Measurements from ENCODE around the gene NDUFS2. TPM values are rescaled to one million over a fixed set of nuclear protein-coding genes. Genes with fewer than 3 reads are reported as not detected.

Gene NDUFS2
- total and polyA plus RNA-seq, 10 of the 15 experiments (the other 5 are each of a cell fraction or from before 2014, with no cell fraction given), result 66.5 to 215 (median 148) TPM

DNA sequence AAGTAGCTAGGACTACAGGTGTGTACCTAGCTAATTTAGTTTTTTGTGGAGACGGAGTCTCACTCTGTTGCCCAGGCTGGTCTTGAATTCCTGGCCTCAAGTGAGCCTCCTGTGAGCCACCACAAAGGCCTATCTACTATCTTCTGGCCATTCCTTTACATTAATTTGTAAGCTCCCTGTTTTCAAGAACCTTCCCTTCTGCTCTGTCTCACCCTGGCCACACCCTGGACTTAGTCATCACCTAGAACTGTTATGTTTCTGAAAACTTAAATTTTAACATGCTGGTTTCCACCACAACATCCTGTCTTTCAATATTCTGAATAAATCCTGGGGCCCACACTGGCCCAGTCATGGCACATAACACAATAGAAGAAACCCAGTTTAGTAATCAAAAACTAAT is 20.0 kb upstream of the NDUFS2 start (continued):
- TF ChIP-seq, protein P1, sequence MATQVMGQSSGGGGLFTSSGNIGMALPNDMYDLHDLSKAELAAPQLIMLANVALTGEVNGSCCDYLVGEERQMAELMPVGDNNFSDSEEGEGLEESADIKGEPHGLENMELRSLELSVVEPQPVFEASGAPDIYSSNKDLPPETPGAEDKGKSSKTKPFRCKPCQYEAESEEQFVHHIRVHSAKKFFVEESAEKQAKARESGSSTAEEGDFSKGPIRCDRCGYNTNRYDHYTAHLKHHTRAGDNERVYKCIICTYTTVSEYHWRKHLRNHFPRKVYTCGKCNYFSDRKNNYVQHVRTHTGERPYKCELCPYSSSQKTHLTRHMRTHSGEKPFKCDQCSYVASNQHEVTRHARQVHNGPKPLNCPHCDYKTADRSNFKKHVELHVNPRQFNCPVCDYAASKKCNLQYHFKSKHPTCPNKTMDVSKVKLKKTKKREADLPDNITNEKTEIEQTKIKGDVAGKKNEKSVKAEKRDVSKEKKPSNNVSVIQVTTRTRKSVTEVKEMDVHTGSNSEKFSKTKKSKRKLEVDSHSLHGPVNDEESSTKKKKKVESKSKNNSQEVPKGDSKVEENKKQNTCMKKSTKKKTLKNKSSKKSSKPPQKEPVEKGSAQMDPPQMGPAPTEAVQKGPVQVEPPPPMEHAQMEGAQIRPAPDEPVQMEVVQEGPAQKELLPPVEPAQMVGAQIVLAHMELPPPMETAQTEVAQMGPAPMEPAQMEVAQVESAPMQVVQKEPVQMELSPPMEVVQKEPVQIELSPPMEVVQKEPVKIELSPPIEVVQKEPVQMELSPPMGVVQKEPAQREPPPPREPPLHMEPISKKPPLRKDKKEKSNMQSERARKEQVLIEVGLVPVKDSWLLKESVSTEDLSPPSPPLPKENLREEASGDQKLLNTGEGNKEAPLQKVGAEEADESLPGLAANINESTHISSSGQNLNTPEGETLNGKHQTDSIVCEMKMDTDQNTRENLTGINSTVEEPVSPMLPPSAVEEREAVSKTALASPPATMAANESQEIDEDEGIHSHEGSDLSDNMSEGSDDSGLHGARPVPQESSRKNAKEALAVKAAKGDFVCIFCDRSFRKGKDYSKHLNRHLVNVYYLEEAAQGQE (IDR thresholded peaks at IDR 0.05; ENCODE audit: low read depth, low read length), result no peak
- TF ChIP-seq JUNB (IDR thresholded peaks at IDR 0.05) (peak; percentile 43; the same call in 1 of the 2 replicates), IKZF1 (conservative IDR thresholded peaks at IDR 0.05) (peak; percentile 10; the same call in 1 of the 2 replicates)

DNA sequence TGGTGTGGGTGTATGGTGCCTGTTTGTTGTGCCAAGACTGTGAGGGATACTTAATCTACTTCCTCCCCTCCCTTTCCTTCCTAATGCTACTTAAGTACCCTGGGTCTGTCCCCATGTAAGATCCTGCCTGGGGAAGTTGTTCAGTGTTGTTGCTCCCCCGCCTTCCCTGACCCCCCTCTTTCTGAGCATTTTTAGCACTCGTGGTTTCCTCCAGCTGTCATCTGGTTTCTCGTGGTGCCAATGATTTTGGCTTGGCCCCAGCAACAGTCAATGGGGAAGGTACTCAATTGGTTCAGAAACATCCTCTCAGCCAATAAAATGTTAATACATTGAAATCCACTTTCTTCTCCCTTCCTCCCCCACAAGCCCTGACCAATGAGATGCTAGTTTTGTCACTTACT is 16.9 kb upstream of the NDUFS2 start:
- H2AFZ ChIP-seq (ENCODE audit: control insufficient read depth, low read depth, low read length), result no peak overlapping the region
- TF ChIP-seq ESRRA (IDR thresholded peaks at IDR 0.05; ENCODE audit: low read length) (no peak), BHLHE40 (IDR thresholded peaks at IDR 0.05; ENCODE audit: borderline replicate concordance in 1 of 2, low read depth in 2 of 2, low read length in 1 of 2) (peak; percentile 64 to 67), GATAD2B (conservative IDR thresholded peaks at IDR 0.05; ENCODE audit: low read depth) (no peak), MEF2A (IDR thresholded peaks at IDR 0.05; ENCODE audit: insufficient read depth, low read depth, low read length) (peak; percentile 93), ATF7 (IDR thresholded peaks at IDR 0.05; ENCODE audit: low read depth) (peak; percentile 91)
- TF ChIP-seq, protein P2, sequence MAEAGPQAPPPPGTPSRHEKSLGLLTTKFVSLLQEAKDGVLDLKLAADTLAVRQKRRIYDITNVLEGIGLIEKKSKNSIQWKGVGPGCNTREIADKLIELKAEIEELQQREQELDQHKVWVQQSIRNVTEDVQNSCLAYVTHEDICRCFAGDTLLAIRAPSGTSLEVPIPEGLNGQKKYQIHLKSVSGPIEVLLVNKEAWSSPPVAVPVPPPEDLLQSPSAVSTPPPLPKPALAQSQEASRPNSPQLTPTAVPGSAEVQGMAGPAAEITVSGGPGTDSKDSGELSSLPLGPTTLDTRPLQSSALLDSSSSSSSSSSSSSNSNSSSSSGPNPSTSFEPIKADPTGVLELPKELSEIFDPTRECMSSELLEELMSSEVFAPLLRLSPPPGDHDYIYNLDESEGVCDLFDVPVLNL (IDR thresholded peaks at IDR 0.05; ENCODE audit: low read depth, low read length), result no peak
- TF ChIP-seq, protein P3, sequence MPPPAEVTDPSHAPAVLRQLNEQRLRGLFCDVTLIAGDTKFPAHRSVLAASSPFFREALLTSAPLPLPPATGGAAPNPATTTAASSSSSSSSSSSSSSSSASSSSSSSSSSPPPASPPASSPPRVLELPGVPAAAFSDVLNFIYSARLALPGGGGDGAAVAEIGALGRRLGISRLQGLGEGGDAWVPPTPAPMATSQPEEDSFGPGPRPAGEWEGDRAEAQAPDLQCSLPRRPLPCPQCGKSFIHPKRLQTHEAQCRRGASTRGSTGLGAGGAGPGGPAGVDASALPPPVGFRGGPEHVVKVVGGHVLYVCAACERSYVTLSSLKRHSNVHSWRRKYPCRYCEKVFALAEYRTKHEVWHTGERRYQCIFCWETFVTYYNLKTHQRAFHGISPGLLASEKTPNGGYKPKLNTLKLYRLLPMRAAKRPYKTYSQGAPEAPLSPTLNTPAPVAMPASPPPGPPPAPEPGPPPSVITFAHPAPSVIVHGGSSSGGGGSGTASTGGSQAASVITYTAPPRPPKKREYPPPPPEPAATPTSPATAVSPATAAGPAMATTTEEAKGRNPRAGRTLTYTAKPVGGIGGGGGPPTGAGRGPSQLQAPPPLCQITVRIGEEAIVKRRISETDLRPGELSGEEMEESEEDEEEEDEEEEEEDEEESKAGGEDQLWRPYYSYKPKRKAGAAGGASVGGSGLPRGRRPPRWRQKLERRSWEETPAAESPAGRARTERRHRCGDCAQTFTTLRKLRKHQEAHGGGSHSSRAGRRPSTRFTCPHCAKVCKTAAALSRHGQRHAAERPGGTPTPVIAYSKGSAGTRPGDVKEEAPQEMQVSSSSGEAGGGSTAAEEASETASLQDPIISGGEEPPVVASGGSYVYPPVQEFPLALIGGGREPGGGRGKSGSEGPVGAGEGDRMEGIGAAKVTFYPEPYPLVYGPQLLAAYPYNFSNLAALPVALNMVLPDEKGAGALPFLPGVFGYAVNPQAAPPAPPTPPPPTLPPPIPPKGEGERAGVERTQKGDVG (CRISPR knock-in tag; IDR thresholded peaks at IDR 0.05), result no peak

More for the DNA sequence above, 16.9 kb upstream of the NDUFS2 start:
- 0% methylated on average over 3 of the region's 3 CpGs for WGBS (ENCODE audit: insufficient coverage, insufficient replicate concordance, low lambda C conversion rate, missing lambda C conversion rate)
- intact Hi-C loops (cut with micrococcal nuclease; ENCODE audit: unreplicated experiment), result no loop called here
- H4K20me1 ChIP-seq (ENCODE audit: control insufficient read depth, insufficient read depth), result no peaks in the 10 kb centered on the region
- H3K4me3 ChIP-seq, result no peak overlapping the region
- no peaks in the 10 kb centered on the region for H3K9me3 ChIP-seq (replicated peaks; ENCODE audit: control insufficient read depth, insufficient read depth, low read length)
- peaks cover 57% of the 10 kb centered on the region for H3K4me1 ChIP-seq (ENCODE audit: control insufficient read depth, insufficient read depth, low read length)
- FAIRE-seq (peak; percentile 91), ATAC-seq (peak; percentile 84), DNase-seq (ENCODE audit: low read depth, low spot score) (peak; percentile 98)
- ChIA-PET POLR2A (interaction anchor here (0.6 to 1.5 kb wide), 8 partner anchors 16 to 556 kb away, joined by 3 to 8 read pairs (median 4); partner anchors contain the start of genes NDUFS2 and PPOX), CTCF (interaction anchor here (1.0 to 4.5 kb wide), 7 partner anchors 10 to 196 kb away, joined by 3 to 30 read pairs (median 4); partner anchors contain the start of genes NDUFS2, PPOX and TOMM40L), SMC1A (ENCODE audit: uncharacterized antibody, unreplicated experiment) (interaction anchor here (0.6 to 3.0 kb wide), 7 partner anchors 9 to 1996 kb away, joined by 3 to 19 read pairs (median 10); partner anchors contain the start of genes NDUFS2, PPOX and TOMM40L), RAD21 (ENCODE audit: unreplicated experiment) (interaction anchor here (0.7 to 2.4 kb wide), 5 partner anchors 17 to 117 kb away, joined by 3 to 13 read pairs (median 7); partner anchors contain the start of genes NDUFS2, PPOX and TOMM40L)
- BruUV-seq (replicated peaks), result no TSS peak
- no peaks in the 10 kb centered on the region for H3K36me3 ChIP-seq (ENCODE audit: control insufficient read depth in 2 of 2, insufficient read depth in 2 of 2, low read length in 1 of 2)
- in situ Hi-C loops (cut with MboI), result no loop called here
- H3K9ac ChIP-seq (ENCODE audit: control insufficient read depth, insufficient read depth, low read length), result peak overlapping the region; percentile 59
- H3K27ac ChIP-seq (ENCODE audit: control insufficient read depth, insufficient read depth), result peak overlapping the region; percentile 97
- peak overlapping the region; percentile 90 for H3K4me2 ChIP-seq (ENCODE audit: control insufficient read depth, insufficient read depth)
- H3K27me3 ChIP-seq (replicated peaks in 1 of 2; ENCODE audit: control insufficient read depth in 2 of 2, insufficient read depth in 2 of 2, low read length in 1 of 2), result no peaks in the 10 kb centered on the region
- peaks cover 14% of the 10 kb centered on the region for H3K79me2 ChIP-seq (ENCODE audit: control insufficient read depth, insufficient read depth, low read length)
